Astrocyte of the spinal cord (primary cell): ENCODE results near the gene PLCD3.

Experiments used
- DNase-seq: peaks from one replicate; pipeline ENCODE4 v3.0.0; 2011; ENCODE audit warnings: low read depth, low spot score
- H3K4me3 ChIP-seq: 2 replicates; pipeline ENCODE4 v1.5.1; 2011; ENCODE audit warnings: low read depth, mild to moderate bottlenecking, low read length, moderate library complexity
- in situ Hi-C: cut with HindIII; loops from 2 replicates; pipeline ENCODE4 v1.10.0; 2017; ENCODE audit warnings: low sequenced_read_pairs
- TF ChIP-seq, protein P1 (sequence below): IDR thresholded peaks from 2 replicates; pipeline ENCODE4 v1.5.1; 2012; ENCODE audit warnings: low read depth, mild to moderate bottlenecking, low read length, inconsistent platforms

The PLCD3 gene

DNA sequence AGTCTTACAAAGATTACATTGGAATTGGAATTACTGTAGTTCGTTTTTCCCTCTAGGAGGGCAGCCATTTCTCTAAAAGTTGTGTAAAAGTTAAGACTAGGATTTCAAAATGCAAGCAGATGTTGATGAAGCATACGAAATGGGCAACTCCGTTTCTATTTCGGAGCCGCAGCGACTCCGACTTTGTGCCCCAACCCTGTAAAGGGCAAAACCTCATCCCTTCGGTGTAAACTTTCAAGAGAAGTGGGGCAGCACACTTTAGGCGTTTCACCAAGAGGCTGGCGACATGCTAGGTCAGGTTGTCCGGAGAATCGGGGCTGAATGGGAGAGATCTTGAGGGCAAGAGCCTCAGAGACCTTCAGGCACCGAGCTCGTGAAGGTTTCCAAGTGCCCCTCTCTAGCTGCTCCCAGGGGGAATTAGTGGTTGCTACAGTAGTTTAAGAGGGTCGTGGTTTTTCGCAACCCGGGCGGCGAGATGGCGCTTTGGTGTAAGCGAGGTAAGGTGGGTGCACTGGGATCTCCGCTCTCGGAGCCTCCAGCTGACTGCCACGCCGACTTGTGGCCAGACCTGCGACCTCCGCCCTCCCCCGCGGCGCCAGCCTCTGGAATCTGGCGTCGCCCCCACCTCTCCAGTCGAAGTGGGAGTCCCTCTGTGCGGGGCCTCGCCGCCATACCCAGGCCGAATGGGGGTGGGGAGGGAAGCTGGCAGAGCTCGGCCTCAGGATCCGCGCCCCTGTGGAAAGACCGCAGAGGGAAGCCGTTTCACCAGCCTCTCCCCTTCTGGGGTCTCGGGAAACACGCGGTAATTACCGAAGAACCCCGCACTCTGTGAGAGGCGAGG, 28.4 kb upstream of the PLCD3 start:
- in situ Hi-C loops = no loop called here
- TF ChIP-seq, protein P1, sequence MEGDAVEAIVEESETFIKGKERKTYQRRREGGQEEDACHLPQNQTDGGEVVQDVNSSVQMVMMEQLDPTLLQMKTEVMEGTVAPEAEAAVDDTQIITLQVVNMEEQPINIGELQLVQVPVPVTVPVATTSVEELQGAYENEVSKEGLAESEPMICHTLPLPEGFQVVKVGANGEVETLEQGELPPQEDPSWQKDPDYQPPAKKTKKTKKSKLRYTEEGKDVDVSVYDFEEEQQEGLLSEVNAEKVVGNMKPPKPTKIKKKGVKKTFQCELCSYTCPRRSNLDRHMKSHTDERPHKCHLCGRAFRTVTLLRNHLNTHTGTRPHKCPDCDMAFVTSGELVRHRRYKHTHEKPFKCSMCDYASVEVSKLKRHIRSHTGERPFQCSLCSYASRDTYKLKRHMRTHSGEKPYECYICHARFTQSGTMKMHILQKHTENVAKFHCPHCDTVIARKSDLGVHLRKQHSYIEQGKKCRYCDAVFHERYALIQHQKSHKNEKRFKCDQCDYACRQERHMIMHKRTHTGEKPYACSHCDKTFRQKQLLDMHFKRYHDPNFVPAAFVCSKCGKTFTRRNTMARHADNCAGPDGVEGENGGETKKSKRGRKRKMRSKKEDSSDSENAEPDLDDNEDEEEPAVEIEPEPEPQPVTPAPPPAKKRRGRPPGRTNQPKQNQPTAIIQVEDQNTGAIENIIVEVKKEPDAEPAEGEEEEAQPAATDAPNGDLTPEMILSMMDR = no peak

GRCh38 chr17:45156242-45156641, 23.9 kb upstream of the PLCD3 start:
- in situ Hi-C loops = no loop called here
- TF ChIP-seq, protein P1 = no peak
- no peak overlapping the region for H3K4me3 ChIP-seq
- no peak for DNase-seq

More for the DNA sequence above, 28.4 kb upstream of the PLCD3 start:
- peak overlapping the region; percentile 98 for H3K4me3 ChIP-seq
- peak; percentile 75 for DNase-seq

DNA sequence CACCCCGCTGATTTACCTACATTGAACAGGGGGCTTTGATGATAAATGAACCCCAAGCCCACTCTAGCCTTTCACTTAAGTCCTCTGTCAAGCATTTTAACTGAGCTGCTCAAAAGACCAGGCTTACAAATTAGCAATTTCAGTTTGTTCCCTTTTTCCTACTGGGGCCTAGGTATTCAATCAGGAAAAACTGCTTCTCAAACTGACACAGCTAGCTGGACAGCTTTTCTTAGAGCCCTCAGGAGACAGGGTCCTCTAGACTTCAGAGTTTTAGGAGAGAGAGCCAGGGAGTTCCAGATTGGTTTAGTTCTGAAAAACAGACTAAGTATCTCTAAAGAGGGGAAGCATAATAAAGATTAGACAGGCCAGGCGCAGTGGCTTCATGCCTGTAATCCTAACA, 23.2 kb upstream of the PLCD3 start:
- TF ChIP-seq, protein P1 = no peak

GRCh38 chr17:45155029-45155428, 22.7 kb upstream of the PLCD3 start:
- no peak overlapping the region for H3K4me3 ChIP-seq
- in situ Hi-C loops = no loop called here
- DNase-seq = no peak
- TF ChIP-seq, protein P1 = no peak

More for the DNA sequence above, 23.2 kb upstream of the PLCD3 start:
- no peak for DNase-seq
- no peak overlapping the region for H3K4me3 ChIP-seq
- in situ Hi-C loops = no loop called here

GRCh38 chr17:45150911-45151809, 18.8 kb upstream of the PLCD3 start:
- H3K4me3 ChIP-seq = peak overlapping the region; percentile 86
- in situ Hi-C loops = no loop called here
- DNase-seq = no peak

More at GRCh38 chr17:45150911-45151809, 18.8 kb upstream of the PLCD3 start:
- TF ChIP-seq, protein P1 = no peak
